ENCODE data around the gene PTCD1.

GRCh38 chr7:99457050-99457649 is 18.6 kb upstream of the PTCD1 start:
- TF ChIP-seq CTCF (conservative IDR thresholded peaks at IDR 0.05; ENCODE audit: low read depth in 2 of 2) (no peak), ZNF114 (CRISPR knock-in tag; IDR thresholded peaks at IDR 0.05) (no peak), CREB1 (CRISPR knock-in tag; IDR thresholded peaks at IDR 0.05; ENCODE audit: low read depth) (no peak), JUNB (IDR thresholded peaks at IDR 0.05; ENCODE audit: unreplicated experiment) (no peak), REST (IDR thresholded peaks at IDR 0.05; ENCODE audit: unreplicated experiment) (no peak), EZH2 (IDR thresholded peaks at IDR 0.05; ENCODE audit: low read depth, unreplicated experiment) (no peak), EZH2phosphoT487 (IDR thresholded peaks at IDR 0.05; ENCODE audit: unreplicated experiment) (no peak), POLR2AphosphoS5 (IDR thresholded peaks at IDR 0.05; ENCODE audit: low read depth) (no peak), ETS1 (IDR thresholded peaks at IDR 0.05) (no peak)

Measured in GM23338 (cell line).